ENCODE data around the gene KDM8.

Gene KDM8

GRCh38 chr16:27190316-27190871 lies 12.9 kb upstream of the KDM8 start:
- H3K36me3 ChIP-seq (ENCODE audit: control insufficient read depth in 2 of 2, insufficient read depth in 2 of 2, low read length in 2 of 2) = no peaks in the 10 kb centered on the region
- no peak overlapping the region for H3K4me3 ChIP-seq (ENCODE audit: low read length in 2 of 2)
- no peaks in the 10 kb centered on the region for H3K4me1 ChIP-seq (ENCODE audit: control insufficient read depth in 2 of 2, insufficient read depth in 2 of 2, low read length in 2 of 2)
- no peaks in the 10 kb centered on the region for H3K27me3 ChIP-seq (ENCODE audit: control insufficient read depth in 2 of 2, insufficient read depth in 2 of 2, low read length in 2 of 2)
- H3K9me3 ChIP-seq (ENCODE audit: control insufficient read depth in 2 of 2, low read length in 2 of 2) = no peaks in the 10 kb centered on the region
- no peak overlapping the region for H3K9ac ChIP-seq (ENCODE audit: low read depth in 1 of 2, low read length in 2 of 2)
- H3K27ac ChIP-seq (ENCODE audit: low read depth in 2 of 2, low read length in 2 of 2) = no peak overlapping the region

- Histone ChIP-seq H3K27ac (ENCODE audit: low read depth in 2 of 2, low read length in 2 of 2) (no peak overlapping the region), H3K27me3 (ENCODE audit: control insufficient read depth in 2 of 2, insufficient read depth in 2 of 2, low read length in 2 of 2) (no peaks in the 10 kb centered on the region), H3K4me1 (ENCODE audit: control insufficient read depth in 2 of 2, insufficient read depth in 2 of 2, low read length in 2 of 2) (peaks cover 7% of the 10 kb centered on the region in 2 donors), H3K9ac (ENCODE audit: low read depth in 1 of 2, low read length in 2 of 2) (no peak overlapping the region), H3K36me3 (ENCODE audit: control insufficient read depth in 2 of 2, insufficient read depth in 2 of 2, low read length in 2 of 2) (no peaks in the 10 kb centered on the region), H3K4me3 (ENCODE audit: low read length in 2 of 2) (no peak overlapping the region), H3K9me3 (ENCODE audit: control insufficient read depth in 2 of 2, low read length in 2 of 2) (no peaks in the 10 kb centered on the region)
These were observed 11.9 kb upstream of the KDM8 start for GRCh38 chr16:27191352-27191924.

GRCh38 chr16:27193300-27193990 lies 9.9 kb upstream of the KDM8 start:
- H3K9ac ChIP-seq (ENCODE audit: low read depth in 1 of 2, low read length in 2 of 2) = no peak overlapping the region

DNA sequence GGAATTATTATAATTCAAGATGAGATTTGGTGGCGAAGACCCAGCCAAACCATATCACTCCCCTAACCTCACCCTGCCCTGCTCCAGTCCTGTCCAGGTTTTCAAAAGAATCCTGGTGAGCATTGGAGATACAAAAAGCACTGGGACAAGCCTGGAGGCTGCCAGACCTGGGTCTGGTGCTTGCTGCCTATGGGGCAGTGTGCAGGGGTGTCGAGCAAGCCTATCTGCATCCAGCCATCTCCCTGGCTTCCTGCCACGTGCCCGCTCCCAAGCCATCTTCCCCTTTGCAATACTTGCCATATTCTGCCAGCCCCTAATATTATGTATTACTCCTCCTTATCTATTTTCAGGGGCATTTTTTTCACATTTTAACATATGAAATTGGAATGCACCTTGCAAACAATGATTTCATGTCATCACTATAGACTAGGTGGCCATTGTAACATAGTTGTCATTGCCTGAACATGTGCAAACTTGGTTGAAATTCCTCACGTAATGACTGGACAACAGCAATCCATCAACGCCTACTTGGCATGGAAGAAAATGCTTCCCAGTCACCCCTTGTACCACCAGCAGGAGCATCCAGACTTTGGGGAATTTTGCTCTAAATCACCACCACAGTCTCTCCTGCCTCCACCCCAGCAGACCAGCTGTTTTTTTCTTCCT lies 8.1 kb upstream of the KDM8 start:
- Histone ChIP-seq H3K4me3 (ENCODE audit: low read length in 2 of 2) (no peak overlapping the region), H3K4me1 (ENCODE audit: control insufficient read depth in 2 of 2, insufficient read depth in 2 of 2, low read length in 2 of 2) (peaks cover 7% of the 10 kb centered on the region in 2 donors), H3K27ac (ENCODE audit: low read depth in 2 of 2, low read length in 2 of 2) (no peak overlapping the region), H3K36me3 (ENCODE audit: control insufficient read depth in 2 of 2, insufficient read depth in 2 of 2, low read length in 2 of 2) (no peaks in the 10 kb centered on the region), H3K9me3 (ENCODE audit: control insufficient read depth in 2 of 2, low read length in 2 of 2) (no peaks in the 10 kb centered on the region), H3K27me3 (ENCODE audit: control insufficient read depth in 2 of 2, insufficient read depth in 2 of 2, low read length in 2 of 2) (no peaks in the 10 kb centered on the region), H3K9ac (ENCODE audit: low read depth in 1 of 2, low read length in 2 of 2) (no peak overlapping the region)

More at GRCh38 chr16:27193300-27193990, 9.9 kb upstream of the KDM8 start:
- no peaks in the 10 kb centered on the region for H3K9me3 ChIP-seq (ENCODE audit: control insufficient read depth in 2 of 2, low read length in 2 of 2)
- no peaks in the 10 kb centered on the region for H3K36me3 ChIP-seq (ENCODE audit: control insufficient read depth in 2 of 2, insufficient read depth in 2 of 2, low read length in 2 of 2)
- no peaks in the 10 kb centered on the region for H3K27me3 ChIP-seq (ENCODE audit: control insufficient read depth in 2 of 2, insufficient read depth in 2 of 2, low read length in 2 of 2)
- no peak overlapping the region for H3K4me3 ChIP-seq (ENCODE audit: low read length in 2 of 2)
- peaks cover 7% of the 10 kb centered on the region in 2 donors for H3K4me1 ChIP-seq (ENCODE audit: control insufficient read depth in 2 of 2, insufficient read depth in 2 of 2, low read length in 2 of 2)
- H3K27ac ChIP-seq (ENCODE audit: low read depth in 2 of 2, low read length in 2 of 2) = no peak overlapping the region

GRCh38 chr16:27195941-27196595 lies 7.3 kb upstream of the KDM8 start:
- H3K4me3 ChIP-seq (ENCODE audit: low read length in 2 of 2) = no peak overlapping the region
- no peak overlapping the region for H3K27ac ChIP-seq (ENCODE audit: low read depth in 2 of 2, low read length in 2 of 2)
- no peak overlapping the region for H3K9ac ChIP-seq (ENCODE audit: low read depth in 1 of 2, low read length in 2 of 2)
- no peaks in the 10 kb centered on the region for H3K36me3 ChIP-seq (ENCODE audit: control insufficient read depth in 2 of 2, insufficient read depth in 2 of 2, low read length in 2 of 2)
- no peaks in the 10 kb centered on the region for H3K27me3 ChIP-seq (ENCODE audit: control insufficient read depth in 2 of 2, insufficient read depth in 2 of 2, low read length in 2 of 2)
- no peaks in the 10 kb centered on the region for H3K9me3 ChIP-seq (ENCODE audit: control insufficient read depth in 2 of 2, low read length in 2 of 2)
- peaks cover 7% of the 10 kb centered on the region in 2 donors for H3K4me1 ChIP-seq (ENCODE audit: control insufficient read depth in 2 of 2, insufficient read depth in 2 of 2, low read length in 2 of 2)

- H3K27ac ChIP-seq (ENCODE audit: low read depth in 2 of 2, low read length in 2 of 2) = no peak overlapping the region
- H3K4me1 ChIP-seq (ENCODE audit: control insufficient read depth in 2 of 2, insufficient read depth in 2 of 2, low read length in 2 of 2) = peaks cover 7% of the 10 kb centered on the region in 2 donors
- no peak overlapping the region for H3K4me3 ChIP-seq (ENCODE audit: low read length in 2 of 2)
- H3K27me3 ChIP-seq (ENCODE audit: control insufficient read depth in 2 of 2, insufficient read depth in 2 of 2, low read length in 2 of 2) = no peaks in the 10 kb centered on the region
- no peaks in the 10 kb centered on the region for H3K36me3 ChIP-seq (ENCODE audit: control insufficient read depth in 2 of 2, insufficient read depth in 2 of 2, low read length in 2 of 2)
- H3K9me3 ChIP-seq (ENCODE audit: control insufficient read depth in 2 of 2, low read length in 2 of 2) = no peaks in the 10 kb centered on the region
- H3K9ac ChIP-seq (ENCODE audit: low read depth in 1 of 2, low read length in 2 of 2) = no peak overlapping the region
These were observed 6.3 kb upstream of the KDM8 start for GRCh38 chr16:27197004-27197403.

GRCh38 chr16:27198451-27199234 lies 4.7 kb upstream of the KDM8 start:
- H3K27ac ChIP-seq (ENCODE audit: low read depth in 2 of 2, low read length in 2 of 2) = no peak overlapping the region
- peaks cover 12% of the 10 kb centered on the region in 2 donors for H3K4me1 ChIP-seq (ENCODE audit: control insufficient read depth in 2 of 2, insufficient read depth in 2 of 2, low read length in 2 of 2)

DNA sequence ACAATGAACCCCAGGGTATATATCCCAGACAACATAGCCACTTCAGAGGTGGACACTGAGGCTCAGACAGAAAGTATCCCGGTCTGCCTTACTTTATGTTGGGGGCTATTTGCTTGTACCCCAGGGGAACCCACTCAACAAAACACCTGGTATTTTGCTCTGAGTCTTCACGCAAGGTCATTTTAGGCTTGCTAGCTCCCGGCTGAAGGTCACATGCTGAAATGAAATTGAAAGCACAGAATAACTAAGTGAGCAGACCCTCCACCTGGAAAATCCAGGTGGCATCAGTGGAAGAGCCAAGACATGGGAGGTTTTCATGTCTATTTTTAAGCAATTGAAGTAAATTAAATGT lies 4.1 kb upstream of the KDM8 start:
- Histone ChIP-seq H3K27me3 (ENCODE audit: control insufficient read depth in 2 of 2, insufficient read depth in 2 of 2, low read length in 2 of 2) (no peaks in the 10 kb centered on the region), H3K9me3 (ENCODE audit: control insufficient read depth in 2 of 2, low read length in 2 of 2) (no peaks in the 10 kb centered on the region), H3K4me1 (ENCODE audit: control insufficient read depth in 2 of 2, insufficient read depth in 2 of 2, low read length in 2 of 2) (peaks cover 12 to 16% of the 10 kb centered on the region in 2 donors), H3K4me3 (ENCODE audit: low read length in 2 of 2) (no peak overlapping the region), H3K9ac (ENCODE audit: low read depth in 1 of 2, low read length in 2 of 2) (no peak overlapping the region), H3K27ac (ENCODE audit: low read depth in 2 of 2, low read length in 2 of 2) (no peak overlapping the region), H3K36me3 (ENCODE audit: control insufficient read depth in 2 of 2, insufficient read depth in 2 of 2, low read length in 2 of 2) (no peaks in the 10 kb centered on the region)

More at GRCh38 chr16:27198451-27199234, 4.7 kb upstream of the KDM8 start:
- H3K36me3 ChIP-seq (ENCODE audit: control insufficient read depth in 2 of 2, insufficient read depth in 2 of 2, low read length in 2 of 2) = no peaks in the 10 kb centered on the region
- no peaks in the 10 kb centered on the region for H3K9me3 ChIP-seq (ENCODE audit: control insufficient read depth in 2 of 2, low read length in 2 of 2)
- no peaks in the 10 kb centered on the region for H3K27me3 ChIP-seq (ENCODE audit: control insufficient read depth in 2 of 2, insufficient read depth in 2 of 2, low read length in 2 of 2)
- no peak overlapping the region for H3K9ac ChIP-seq (ENCODE audit: low read depth in 1 of 2, low read length in 2 of 2)
- H3K4me3 ChIP-seq (ENCODE audit: low read length in 2 of 2) = no peak overlapping the region

DNA sequence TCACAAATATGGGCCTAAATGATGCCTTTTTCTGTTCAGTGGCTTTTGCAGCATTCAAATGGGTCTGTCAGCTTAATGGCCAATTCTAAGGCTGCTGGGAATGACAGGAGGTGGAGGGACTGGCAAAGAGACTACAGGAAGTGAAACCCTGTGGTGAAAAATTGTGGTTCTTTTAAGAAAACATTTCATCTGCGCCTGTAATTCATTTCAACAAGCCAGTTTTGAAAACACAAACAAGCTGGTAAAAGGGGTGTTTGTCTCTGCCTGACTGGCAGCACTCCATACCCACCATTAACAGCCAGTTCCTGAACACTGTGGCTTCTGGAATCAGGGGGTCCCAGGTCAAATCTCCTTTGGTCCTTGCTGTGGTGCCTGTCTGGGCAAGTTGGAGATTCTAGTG lies 3.6 kb upstream of the KDM8 start:
- Histone ChIP-seq H3K9ac (ENCODE audit: low read depth in 1 of 2, low read length in 2 of 2) (peak overlapping the region in 1 of 2 donors; percentile 17), H3K27me3 (ENCODE audit: control insufficient read depth in 2 of 2, insufficient read depth in 2 of 2, low read length in 2 of 2) (no peaks in the 10 kb centered on the region), H3K4me1 (ENCODE audit: control insufficient read depth in 2 of 2, insufficient read depth in 2 of 2, low read length in 2 of 2) (peaks cover 12 to 20% of the 10 kb centered on the region in 2 donors), H3K36me3 (ENCODE audit: control insufficient read depth in 2 of 2, insufficient read depth in 2 of 2, low read length in 2 of 2) (no peaks in the 10 kb centered on the region), H3K27ac (ENCODE audit: low read depth in 2 of 2, low read length in 2 of 2) (peak overlapping the region; percentile 71 to 72), H3K4me3 (ENCODE audit: low read length in 2 of 2) (no peak overlapping the region), H3K9me3 (ENCODE audit: control insufficient read depth in 2 of 2, low read length in 2 of 2) (no peaks in the 10 kb centered on the region)

Data from mucosa of rectum (tissue), 2 donors.